HEK293 (cell line): ENCODE data around the gene RHOU.

Source experiments
- CTCF ChIA-PET: fragments of 350-600 bp; formaldehyde crosslinking; extraction: SDS; loops from one replicate; lab custom pipeline; 2021; ENCODE audit warnings: antibody characterized with exemption; lab: Yijun Ruan, JAX
- POLR2A ChIA-PET: fragments of 300-600 bp; formaldehyde crosslinking; extraction: SDS; loops from one replicate; lab custom pipeline; 2020; ENCODE audit warnings: antibody characterized with exemption, inconsistent platforms; lab: Yijun Ruan, JAX
- H3K27ac ChIP-seq: fragments of 200-500 bp; sonication (Bioruptor generic); 2 replicates; pipeline ENCODE4 v1.5.1; 2014; ENCODE audit warnings: low read depth, low read length, control low read depth, inconsistent platforms; ENCODE audit errors: extremely low read depth
- H3K36me3 ChIP-seq, 2 experiments: fragments of 200-500 bp in 1 of 2; sonication (Bioruptor generic) in 1 of 2; 1 replicate in 1 of 2; 2 replicates in 1 of 2; pipeline ENCODE4 v1.5.1; 2014 to 2017; ENCODE audit warnings: inconsistent platforms in 2 of 2, low read length in 2 of 2; ENCODE audit not compliant: control insufficient read depth in 2 of 2, insufficient read depth in 1 of 2
- H3K4me1 ChIP-seq: fragments of 200-500 bp; sonication (Bioruptor generic); 2 replicates; pipeline ENCODE4 v1.5.1; 2014; ENCODE audit warnings: mild to moderate bottlenecking, low read length, inconsistent platforms; ENCODE audit not compliant: control insufficient read depth, insufficient read depth
- H3K4me3 ChIP-seq: 2 replicates; pipeline ENCODE4 v1.5.1; 2011; ENCODE audit warnings: low read depth, mild to moderate bottlenecking, control low read depth, low read length, moderate library complexity
- H3K9me3 ChIP-seq: fragments of 200-500 bp; sonication (Bioruptor generic); 2 replicates; pipeline ENCODE4 v1.5.1; 2014; ENCODE audit warnings: low read depth, low read length, inconsistent platforms; ENCODE audit not compliant: control insufficient read depth, insufficient read depth
- BCL11A ChIP-seq: fragments of 450-650 bp; formaldehyde crosslinking; IDR thresholded peaks from 2 replicates; pipeline ENCODE4 v1.5.1; 2016; ENCODE audit warnings: low read depth, missing biosample characterization, missing genetic modification characterization
- GFI1B ChIP-seq: fragments of 450-650 bp; formaldehyde crosslinking; IDR thresholded peaks from 2 replicates; pipeline ENCODE4 v1.5.1; 2016; ENCODE audit warnings: missing biosample characterization, missing genetic modification characterization
- OVOL3 ChIP-seq: fragments of 450-650 bp; formaldehyde crosslinking; IDR thresholded peaks from 2 replicates; pipeline ENCODE4 v1.5.1; 2016; ENCODE audit warnings: missing biosample characterization, missing genetic modification characterization
- ZBTB7A ChIP-seq: fragments of 450-650 bp; formaldehyde crosslinking; IDR thresholded peaks from 2 replicates; pipeline ENCODE4 v1.5.1; 2016; ENCODE audit warnings: low read depth, missing biosample characterization, missing genetic modification characterization
- ZFP3 ChIP-seq: fragments of 450-650 bp; formaldehyde crosslinking; IDR thresholded peaks from 2 replicates; pipeline ENCODE4 v1.5.1; 2016; ENCODE audit warnings: low read depth, missing biosample characterization, missing genetic modification characterization
- ZFP41 ChIP-seq: fragments of 450-650 bp; formaldehyde crosslinking; IDR thresholded peaks from 2 replicates; pipeline ENCODE4 v1.5.1; 2016; ENCODE audit warnings: missing biosample characterization, missing genetic modification characterization, borderline replicate concordance
- ZNF354C ChIP-seq: fragments of 450-650 bp; formaldehyde crosslinking; IDR thresholded peaks from 2 replicates; pipeline ENCODE4 v1.5.1; 2016; ENCODE audit warnings: missing biosample characterization, missing genetic modification characterization, low read depth, borderline replicate concordance
- ZNF629 ChIP-seq: fragments of 450-650 bp; formaldehyde crosslinking; IDR thresholded peaks from 2 replicates; pipeline ENCODE4 v1.5.1; 2017; ENCODE audit warnings: missing biosample characterization, missing genetic modification characterization
- ZNF791 ChIP-seq: fragments of 450-650 bp; formaldehyde crosslinking; IDR thresholded peaks from 2 replicates; pipeline ENCODE4 v1.5.1; 2016; ENCODE audit warnings: missing biosample characterization, missing genetic modification characterization
- TF ChIP-seq, protein P1 (sequence below): fragments of 450-650 bp; formaldehyde crosslinking; IDR thresholded peaks from 2 replicates; pipeline ENCODE4 v1.5.1; 2016; ENCODE audit warnings: missing biosample characterization, missing genetic modification characterization
- TF ChIP-seq, protein P2 (sequence below): fragments of 450-650 bp; formaldehyde crosslinking; IDR thresholded peaks from 2 replicates; pipeline ENCODE4 v1.5.1; 2017; ENCODE audit warnings: missing biosample characterization, missing genetic modification characterization
- TF ChIP-seq, protein P3 (sequence below): fragments of 450-650 bp; formaldehyde crosslinking; IDR thresholded peaks from 2 replicates; pipeline ENCODE4 v1.5.1; 2016; ENCODE audit warnings: missing biosample characterization, missing genetic modification characterization
- TF ChIP-seq, protein P4 (sequence below): fragments of 450-650 bp; formaldehyde crosslinking; IDR thresholded peaks from 2 replicates; pipeline ENCODE4 v1.5.1; 2017; ENCODE audit warnings: missing biosample characterization, missing genetic modification characterization
- TF ChIP-seq, protein P5 (sequence below): fragments of 450-650 bp; formaldehyde crosslinking; IDR thresholded peaks from 2 replicates; pipeline ENCODE4 v1.5.1; 2016; ENCODE audit warnings: missing biosample characterization, missing genetic modification characterization
- TF ChIP-seq, protein P6 (sequence below): fragments of 450-650 bp; formaldehyde crosslinking; conservative IDR thresholded peaks from 2 replicates; pipeline ENCODE4 v1.5.1; 2016; ENCODE audit warnings: low read depth, missing biosample characterization, missing genetic modification characterization

The RHOU gene

DNA sequence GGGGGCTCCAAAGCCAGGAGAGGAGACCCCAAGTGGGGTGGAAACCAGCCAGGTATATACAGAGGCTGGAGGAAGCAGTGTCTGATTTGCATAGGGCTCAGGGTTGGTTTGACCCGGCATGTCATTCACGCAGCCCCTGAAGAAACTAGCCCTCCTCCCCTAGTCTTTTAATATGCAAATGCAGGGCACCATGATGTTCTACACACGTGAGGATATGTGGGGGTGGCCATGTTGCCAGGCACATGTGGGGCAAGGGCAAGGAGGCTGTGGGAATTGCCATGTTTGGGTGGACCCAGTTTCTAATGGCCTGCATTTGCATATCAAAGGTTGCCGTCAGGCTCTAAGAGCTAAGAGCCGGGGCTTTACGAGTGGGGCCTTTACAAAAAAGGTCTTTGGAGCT, 12.0 kb upstream of the RHOU start:
- Histone ChIP-seq H3K4me1 (no peaks in the 10 kb centered on the region), H3K27ac (no peak overlapping the region), H3K9me3 (no peaks in the 10 kb centered on the region), H3K4me3 (no peak overlapping the region), H3K36me3 (no peaks in the 10 kb centered on the region)
- TF ChIP-seq, protein P1, sequence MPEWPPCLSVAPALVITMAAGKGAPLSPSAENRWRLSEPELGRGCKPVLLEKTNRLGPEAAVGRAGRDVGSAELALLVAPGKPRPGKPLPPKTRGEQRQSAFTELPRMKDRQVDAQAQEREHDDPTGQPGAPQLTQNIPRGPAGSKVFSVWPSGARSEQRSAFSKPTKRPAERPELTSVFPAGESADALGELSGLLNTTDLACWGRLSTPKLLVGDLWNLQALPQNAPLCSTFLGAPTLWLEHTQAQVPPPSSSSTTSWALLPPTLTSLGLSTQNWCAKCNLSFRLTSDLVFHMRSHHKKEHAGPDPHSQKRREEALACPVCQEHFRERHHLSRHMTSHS (tag by site-specific recombination), result no peak
- TF ChIP-seq, protein P2, sequence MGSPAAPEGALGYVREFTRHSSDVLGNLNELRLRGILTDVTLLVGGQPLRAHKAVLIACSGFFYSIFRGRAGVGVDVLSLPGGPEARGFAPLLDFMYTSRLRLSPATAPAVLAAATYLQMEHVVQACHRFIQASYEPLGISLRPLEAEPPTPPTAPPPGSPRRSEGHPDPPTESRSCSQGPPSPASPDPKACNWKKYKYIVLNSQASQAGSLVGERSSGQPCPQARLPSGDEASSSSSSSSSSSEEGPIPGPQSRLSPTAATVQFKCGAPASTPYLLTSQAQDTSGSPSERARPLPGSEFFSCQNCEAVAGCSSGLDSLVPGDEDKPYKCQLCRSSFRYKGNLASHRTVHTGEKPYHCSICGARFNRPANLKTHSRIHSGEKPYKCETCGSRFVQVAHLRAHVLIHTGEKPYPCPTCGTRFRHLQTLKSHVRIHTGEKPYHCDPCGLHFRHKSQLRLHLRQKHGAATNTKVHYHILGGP (tag by site-specific recombination), result no peak
- no peak for TF ChIP-seq ZFP3 (tag by site-specific recombination)
- TF ChIP-seq ZBTB7A (tag by site-specific recombination), result no peak
- TF ChIP-seq, protein P3, sequence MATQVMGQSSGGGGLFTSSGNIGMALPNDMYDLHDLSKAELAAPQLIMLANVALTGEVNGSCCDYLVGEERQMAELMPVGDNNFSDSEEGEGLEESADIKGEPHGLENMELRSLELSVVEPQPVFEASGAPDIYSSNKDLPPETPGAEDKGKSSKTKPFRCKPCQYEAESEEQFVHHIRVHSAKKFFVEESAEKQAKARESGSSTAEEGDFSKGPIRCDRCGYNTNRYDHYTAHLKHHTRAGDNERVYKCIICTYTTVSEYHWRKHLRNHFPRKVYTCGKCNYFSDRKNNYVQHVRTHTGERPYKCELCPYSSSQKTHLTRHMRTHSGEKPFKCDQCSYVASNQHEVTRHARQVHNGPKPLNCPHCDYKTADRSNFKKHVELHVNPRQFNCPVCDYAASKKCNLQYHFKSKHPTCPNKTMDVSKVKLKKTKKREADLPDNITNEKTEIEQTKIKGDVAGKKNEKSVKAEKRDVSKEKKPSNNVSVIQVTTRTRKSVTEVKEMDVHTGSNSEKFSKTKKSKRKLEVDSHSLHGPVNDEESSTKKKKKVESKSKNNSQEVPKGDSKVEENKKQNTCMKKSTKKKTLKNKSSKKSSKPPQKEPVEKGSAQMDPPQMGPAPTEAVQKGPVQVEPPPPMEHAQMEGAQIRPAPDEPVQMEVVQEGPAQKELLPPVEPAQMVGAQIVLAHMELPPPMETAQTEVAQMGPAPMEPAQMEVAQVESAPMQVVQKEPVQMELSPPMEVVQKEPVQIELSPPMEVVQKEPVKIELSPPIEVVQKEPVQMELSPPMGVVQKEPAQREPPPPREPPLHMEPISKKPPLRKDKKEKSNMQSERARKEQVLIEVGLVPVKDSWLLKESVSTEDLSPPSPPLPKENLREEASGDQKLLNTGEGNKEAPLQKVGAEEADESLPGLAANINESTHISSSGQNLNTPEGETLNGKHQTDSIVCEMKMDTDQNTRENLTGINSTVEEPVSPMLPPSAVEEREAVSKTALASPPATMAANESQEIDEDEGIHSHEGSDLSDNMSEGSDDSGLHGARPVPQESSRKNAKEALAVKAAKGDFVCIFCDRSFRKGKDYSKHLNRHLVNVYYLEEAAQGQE, result no peak
- CTCF ChIA-PET, result interaction anchor here (0.6 to 1.1 kb wide), 2 partner anchors 58 to 531 kb away, joined by 3 read pairs; no protein-coding TSS in a partner anchor
- POLR2A ChIA-PET, result no interaction called here

DNA sequence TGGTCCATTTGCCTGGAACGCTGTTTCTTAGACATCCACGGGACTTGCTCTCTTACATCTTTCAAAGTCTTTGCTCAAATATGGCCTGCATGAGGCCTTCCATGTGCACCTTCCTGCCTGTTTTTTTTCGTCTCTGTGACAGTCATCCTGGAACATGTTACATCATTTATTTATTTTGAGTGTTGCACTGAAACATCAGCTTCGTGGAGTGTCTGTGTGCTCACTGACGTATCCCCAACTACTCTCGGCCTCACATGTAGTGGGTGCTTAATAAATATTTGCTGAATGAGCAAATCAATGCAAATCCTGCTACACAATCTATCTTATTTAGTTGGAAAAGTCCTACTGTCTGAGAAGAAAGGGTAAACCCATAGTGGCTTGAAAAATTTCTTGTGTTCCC, 11.4 kb upstream of the RHOU start:
- Histone ChIP-seq H3K27ac (no peak overlapping the region), H3K36me3 (no peaks in the 10 kb centered on the region), H3K4me3 (no peak overlapping the region), H3K9me3 (no peaks in the 10 kb centered on the region), H3K4me1 (no peaks in the 10 kb centered on the region)
- CTCF ChIA-PET, result interaction anchor here (0.6 to 1.6 kb wide), 5 partner anchors 11 to 1866 kb away, joined by 3 to 5 read pairs (median 3); no protein-coding TSS in a partner anchor
- POLR2A ChIA-PET, result no interaction called here
- no peak for TF ChIP-seq BCL11A (tag by site-specific recombination)
- no peak for TF ChIP-seq ZFP41 (tag by site-specific recombination)

DNA sequence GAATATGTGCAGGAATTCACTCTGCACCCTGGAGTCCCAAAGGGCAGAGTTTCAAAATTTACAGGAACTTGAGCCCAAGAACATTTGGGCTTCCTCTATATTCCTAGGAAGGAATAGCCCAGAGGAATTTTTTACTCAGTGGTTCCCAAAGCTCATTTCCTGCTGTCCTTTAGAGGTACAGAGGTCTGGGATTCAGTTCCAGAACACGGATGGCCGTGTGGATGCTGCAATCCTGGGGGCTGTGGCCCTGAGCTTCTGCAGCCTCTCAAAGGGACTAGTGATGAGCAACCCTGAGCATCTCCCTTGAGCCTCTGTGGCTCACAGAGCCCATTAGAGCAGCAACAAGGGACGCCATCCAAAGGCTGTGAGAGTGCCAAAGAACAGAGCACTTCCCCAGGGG, 10.1 kb upstream of the RHOU start:
- CTCF ChIA-PET, result interaction anchor here (1.6 kb wide), 1 partner anchor 9 kb away, joined by 5 read pairs; no protein-coding TSS in a partner anchor

More for the DNA sequence above, 10.1 kb upstream of the RHOU start:
- no peak overlapping the region for H3K4me3 ChIP-seq
- H3K9me3 ChIP-seq, result no peaks in the 10 kb centered on the region
- no peak overlapping the region for H3K27ac ChIP-seq
- TF ChIP-seq GFI1B (tag by site-specific recombination), result no peak
- no peak for TF ChIP-seq OVOL3
- TF ChIP-seq, protein P4, sequence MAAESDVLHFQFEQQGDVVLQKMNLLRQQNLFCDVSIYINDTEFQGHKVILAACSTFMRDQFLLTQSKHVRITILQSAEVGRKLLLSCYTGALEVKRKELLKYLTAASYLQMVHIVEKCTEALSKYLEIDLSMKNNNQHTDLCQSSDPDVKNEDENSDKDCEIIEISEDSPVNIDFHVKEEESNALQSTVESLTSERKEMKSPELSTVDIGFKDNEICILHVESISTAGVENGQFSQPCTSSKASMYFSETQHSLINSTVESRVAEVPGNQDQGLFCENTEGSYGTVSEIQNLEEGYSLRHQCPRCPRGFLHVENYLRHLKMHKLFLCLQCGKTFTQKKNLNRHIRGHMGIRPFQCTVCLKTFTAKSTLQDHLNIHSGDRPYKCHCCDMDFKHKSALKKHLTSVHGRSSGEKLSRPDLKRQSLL (tag by site-specific recombination), result no peak
- TF ChIP-seq ZNF791 (tag by site-specific recombination), result no peak
- TF ChIP-seq, protein P5, sequence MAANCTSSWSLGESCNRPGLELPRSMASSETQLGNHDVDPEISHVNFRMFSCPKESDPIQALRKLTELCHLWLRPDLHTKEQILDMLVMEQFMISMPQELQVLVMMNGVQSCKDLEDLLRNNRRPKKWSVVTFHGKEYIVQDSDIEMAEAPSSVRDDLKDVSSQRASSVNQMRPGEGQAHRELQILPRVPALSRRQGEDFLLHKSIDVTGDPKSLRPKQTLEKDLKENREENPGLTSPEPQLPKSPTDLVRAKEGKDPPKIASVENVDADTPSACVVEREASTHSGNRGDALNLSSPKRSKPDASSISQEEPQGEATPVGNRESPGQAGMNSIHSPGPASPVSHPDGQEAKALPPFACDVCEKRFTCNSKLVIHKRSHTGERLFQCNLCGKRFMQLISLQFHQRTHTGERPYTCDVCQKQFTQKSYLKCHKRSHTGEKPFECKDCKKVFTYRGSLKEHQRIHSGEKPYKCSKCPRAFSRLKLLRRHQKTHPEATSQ (tag by site-specific recombination), result no peak
- TF ChIP-seq ZNF629 (tag by site-specific recombination), result no peak
- TF ChIP-seq, protein P6, sequence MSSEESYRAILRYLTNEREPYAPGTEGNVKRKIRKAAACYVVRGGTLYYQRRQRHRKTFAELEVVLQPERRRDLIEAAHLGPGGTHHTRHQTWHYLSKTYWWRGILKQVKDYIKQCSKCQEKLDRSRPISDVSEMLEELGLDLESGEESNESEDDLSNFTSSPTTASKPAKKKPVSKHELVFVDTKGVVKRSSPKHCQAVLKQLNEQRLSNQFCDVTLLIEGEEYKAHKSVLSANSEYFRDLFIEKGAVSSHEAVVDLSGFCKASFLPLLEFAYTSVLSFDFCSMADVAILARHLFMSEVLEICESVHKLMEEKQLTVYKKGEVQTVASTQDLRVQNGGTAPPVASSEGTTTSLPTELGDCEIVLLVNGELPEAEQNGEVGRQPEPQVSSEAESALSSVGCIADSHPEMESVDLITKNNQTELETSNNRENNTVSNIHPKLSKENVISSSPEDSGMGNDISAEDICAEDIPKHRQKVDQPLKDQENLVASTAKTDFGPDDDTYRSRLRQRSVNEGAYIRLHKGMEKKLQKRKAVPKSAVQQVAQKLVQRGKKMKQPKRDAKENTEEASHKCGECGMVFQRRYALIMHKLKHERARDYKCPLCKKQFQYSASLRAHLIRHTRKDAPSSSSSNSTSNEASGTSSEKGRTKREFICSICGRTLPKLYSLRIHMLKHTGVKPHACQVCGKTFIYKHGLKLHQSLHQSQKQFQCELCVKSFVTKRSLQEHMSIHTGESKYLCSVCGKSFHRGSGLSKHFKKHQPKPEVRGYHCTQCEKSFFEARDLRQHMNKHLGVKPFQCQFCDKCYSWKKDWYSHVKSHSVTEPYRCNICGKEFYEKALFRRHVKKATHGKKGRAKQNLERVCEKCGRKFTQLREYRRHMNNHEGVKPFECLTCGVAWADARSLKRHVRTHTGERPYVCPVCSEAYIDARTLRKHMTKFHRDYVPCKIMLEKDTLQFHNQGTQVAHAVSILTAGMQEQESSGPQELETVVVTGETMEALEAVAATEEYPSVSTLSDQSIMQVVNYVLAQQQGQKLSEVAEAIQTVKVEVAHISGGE (tag by site-specific recombination), result no peak
- no peak for TF ChIP-seq ZNF354C
- no peaks in the 10 kb centered on the region for H3K36me3 ChIP-seq
- H3K4me1 ChIP-seq, result no peaks in the 10 kb centered on the region
- POLR2A ChIA-PET, result no interaction called here
